PFSK-1 (cell line): ENCODE measurements around the gene THEM5.

ENCODE experiments used
- FOXP2 ChIP-seq: optimal IDR thresholded peaks from 2 replicates; pipeline ENCODE3; 2011; ENCODE audit warnings: borderline replicate concordance, control low read depth, inconsistent platforms; ENCODE audit not compliant: insufficient read depth; ENCODE audit errors: extremely low read length, extremely low read depth
- POLR2AphosphoS5 ChIP-seq: IDR thresholded peaks from 2 replicates; pipeline ENCODE4 v1.6.1; 2012; ENCODE audit warnings: low read depth, mild to moderate bottlenecking, control low read depth, low read length, moderate library complexity
- SIN3A ChIP-seq: IDR thresholded peaks from 2 replicates; pipeline ENCODE4 v1.6.1; 2012; ENCODE audit warnings: mild to moderate bottlenecking, low read length, moderate library complexity, borderline replicate concordance; ENCODE audit not compliant: insufficient read depth
- TAF1 ChIP-seq: IDR thresholded peaks from 2 replicates; pipeline ENCODE4 v1.6.1; 2012; ENCODE audit warnings: low read length, control low read depth, borderline replicate concordance; ENCODE audit not compliant: insufficient read depth
- TF ChIP-seq, protein P1 (sequence below), 2 experiments: IDR thresholded peaks; 2 replicates each; pipeline versions ENCODE4 v1.6.1 to v1.8.0; 2011 to 2012; ENCODE audit warnings: low read depth in 2 of 2, low read length in 2 of 2, control low read depth in 1 of 2, inconsistent platforms in 1 of 2, mild to moderate bottlenecking in 1 of 2, moderate library complexity in 1 of 2; ENCODE audit not compliant: insufficient read depth in 1 of 2

THEM5 gene

DNA sequence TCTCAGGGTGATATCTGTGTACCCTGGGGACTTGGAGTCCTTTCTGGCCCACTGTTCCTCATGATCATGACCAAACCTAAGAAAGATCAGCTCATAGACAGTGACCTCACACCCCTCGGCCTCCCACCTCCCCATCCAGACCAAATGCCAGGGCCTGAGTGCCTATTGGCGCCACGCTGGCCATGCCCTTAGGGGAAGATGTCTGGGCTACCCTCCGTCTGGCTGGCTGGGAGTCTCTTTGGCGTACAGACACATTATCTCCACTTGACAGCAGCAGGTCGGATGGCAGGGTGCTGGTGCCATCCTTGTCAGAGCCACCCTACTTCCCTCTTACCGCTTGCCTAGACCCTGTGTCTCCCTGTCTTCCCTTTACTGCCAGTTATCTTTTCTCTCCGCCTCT lies 30.3 kb downstream of the THEM5 start:
- TF ChIP-seq FOXP2 (no peak), TAF1 (no peak), SIN3A (no peak), POLR2AphosphoS5 (no peak)
- TF ChIP-seq, protein P1, sequence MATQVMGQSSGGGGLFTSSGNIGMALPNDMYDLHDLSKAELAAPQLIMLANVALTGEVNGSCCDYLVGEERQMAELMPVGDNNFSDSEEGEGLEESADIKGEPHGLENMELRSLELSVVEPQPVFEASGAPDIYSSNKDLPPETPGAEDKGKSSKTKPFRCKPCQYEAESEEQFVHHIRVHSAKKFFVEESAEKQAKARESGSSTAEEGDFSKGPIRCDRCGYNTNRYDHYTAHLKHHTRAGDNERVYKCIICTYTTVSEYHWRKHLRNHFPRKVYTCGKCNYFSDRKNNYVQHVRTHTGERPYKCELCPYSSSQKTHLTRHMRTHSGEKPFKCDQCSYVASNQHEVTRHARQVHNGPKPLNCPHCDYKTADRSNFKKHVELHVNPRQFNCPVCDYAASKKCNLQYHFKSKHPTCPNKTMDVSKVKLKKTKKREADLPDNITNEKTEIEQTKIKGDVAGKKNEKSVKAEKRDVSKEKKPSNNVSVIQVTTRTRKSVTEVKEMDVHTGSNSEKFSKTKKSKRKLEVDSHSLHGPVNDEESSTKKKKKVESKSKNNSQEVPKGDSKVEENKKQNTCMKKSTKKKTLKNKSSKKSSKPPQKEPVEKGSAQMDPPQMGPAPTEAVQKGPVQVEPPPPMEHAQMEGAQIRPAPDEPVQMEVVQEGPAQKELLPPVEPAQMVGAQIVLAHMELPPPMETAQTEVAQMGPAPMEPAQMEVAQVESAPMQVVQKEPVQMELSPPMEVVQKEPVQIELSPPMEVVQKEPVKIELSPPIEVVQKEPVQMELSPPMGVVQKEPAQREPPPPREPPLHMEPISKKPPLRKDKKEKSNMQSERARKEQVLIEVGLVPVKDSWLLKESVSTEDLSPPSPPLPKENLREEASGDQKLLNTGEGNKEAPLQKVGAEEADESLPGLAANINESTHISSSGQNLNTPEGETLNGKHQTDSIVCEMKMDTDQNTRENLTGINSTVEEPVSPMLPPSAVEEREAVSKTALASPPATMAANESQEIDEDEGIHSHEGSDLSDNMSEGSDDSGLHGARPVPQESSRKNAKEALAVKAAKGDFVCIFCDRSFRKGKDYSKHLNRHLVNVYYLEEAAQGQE (IDR thresholded peaks at IDR 0.05; ENCODE audit: insufficient read depth in 1 of 2, low read depth in 2 of 2, low read length in 2 of 2) = no peak

DNA sequence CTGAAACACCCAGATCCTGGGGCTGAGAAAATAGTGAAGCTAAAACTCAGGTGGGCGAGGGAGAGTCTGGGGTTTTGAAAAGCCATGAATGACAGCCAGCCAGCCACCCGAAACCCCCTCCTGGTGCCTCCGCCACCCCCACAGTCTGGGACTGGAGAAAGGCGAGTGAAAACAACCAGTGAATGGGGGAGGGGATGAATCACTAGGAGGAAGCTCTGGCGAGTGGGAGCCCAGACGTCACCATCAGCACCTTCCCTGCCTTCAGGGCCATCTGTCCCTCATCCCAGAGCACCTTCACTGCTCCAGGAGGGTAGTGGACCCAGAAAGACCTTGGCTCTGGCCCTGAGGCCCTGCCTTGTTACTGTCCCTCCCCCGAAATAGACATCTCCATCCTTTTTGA lies 31.1 kb downstream of the THEM5 start:
- TF ChIP-seq TAF1 = no peak
- TF ChIP-seq, protein P1 (IDR thresholded peaks at IDR 0.05; ENCODE audit: insufficient read depth in 1 of 2, low read depth in 2 of 2, low read length in 2 of 2) = no peak

DNA sequence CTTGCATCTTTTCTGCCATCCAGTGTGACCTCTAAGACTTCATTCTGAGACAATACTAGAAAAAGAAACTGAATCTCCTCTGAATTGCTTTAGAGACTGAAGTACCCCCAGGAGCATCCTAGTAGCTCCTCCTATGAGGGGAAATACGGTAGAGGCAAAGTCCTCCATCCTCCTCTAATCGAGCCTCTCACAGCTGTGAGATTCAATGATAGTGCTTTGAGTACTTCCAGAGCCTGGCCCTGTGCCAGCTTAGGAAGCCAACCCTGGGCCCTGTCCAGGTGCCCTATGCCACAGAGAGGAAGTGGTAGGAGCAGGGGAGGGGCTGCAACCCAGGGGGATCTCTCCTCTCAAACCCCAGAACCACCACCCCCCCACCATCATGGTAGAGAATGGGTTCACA lies 32.6 kb downstream of the THEM5 start:
- TF ChIP-seq, protein P1 (IDR thresholded peaks at IDR 0.05; ENCODE audit: insufficient read depth in 1 of 2, low read depth in 2 of 2, low read length in 2 of 2) = no peak; a peak in 1 of 4 replicates
- no peak for TF ChIP-seq FOXP2
- TF ChIP-seq POLR2AphosphoS5 = no peak
- no peak for TF ChIP-seq SIN3A
- no peak for TF ChIP-seq TAF1

DNA sequence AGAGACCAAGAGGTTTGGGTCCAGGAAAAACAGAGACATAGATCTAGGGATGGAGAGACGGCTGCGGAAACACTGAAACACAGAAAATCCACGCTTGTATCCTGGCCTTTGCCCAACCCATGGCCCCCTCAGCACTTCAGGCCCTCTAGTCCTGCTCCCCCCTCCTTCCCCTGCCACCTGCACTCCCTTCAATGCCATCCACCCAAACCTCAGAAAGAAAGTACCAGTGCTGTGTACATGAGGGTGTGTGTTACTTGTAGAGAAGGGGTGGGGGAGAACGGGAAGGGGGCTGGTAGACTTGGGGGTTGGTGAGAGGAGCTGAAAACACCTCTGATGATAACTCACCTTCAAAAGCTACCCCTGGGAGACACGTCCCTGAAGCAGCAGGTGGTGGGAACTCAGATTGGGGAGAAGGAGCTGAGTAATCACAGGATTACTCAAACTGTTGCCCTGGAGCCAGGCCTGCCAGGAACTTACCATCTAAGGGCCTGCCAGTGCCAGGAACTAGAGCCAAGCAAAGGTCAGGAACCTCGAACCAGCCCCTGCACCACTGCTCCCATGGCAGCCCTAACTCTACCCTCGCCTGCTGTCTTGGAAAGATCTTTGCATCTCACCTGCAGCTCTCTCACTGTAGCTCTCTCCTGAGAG lies 33.4 kb downstream of the THEM5 start:
- TF ChIP-seq POLR2AphosphoS5 (no peak), FOXP2 (no peak), TAF1 (no peak), SIN3A (no peak)
- TF ChIP-seq, protein P1 (IDR thresholded peaks at IDR 0.05; ENCODE audit: insufficient read depth in 1 of 2, low read depth in 2 of 2, low read length in 2 of 2) = no peak
